ENCODE measurements around the gene DMTF1.
"Not testable (repeated sequence)": the region's sequence is repeated elsewhere in the genome, so short reads cannot be mapped to it uniquely, and the experiment has no call there.

Gene DMTF1

GRCh38 chr7:87202208-87202607 is 50.0 kb downstream of the DMTF1 start:
- DNase-seq, result no peak

GRCh38 chr7:87202705-87203104 is 50.5 kb downstream of the DMTF1 start:
- DNase-seq, result no peak

- DNase-seq, result peak in 1 of 5 experiments; percentile 34
Observed at GRCh38 chr7:87203929-87204328, 51.7 kb downstream of the DMTF1 start.

- DNase-seq, result no peak
Observed at GRCh38 chr7:87204933-87205332, 52.7 kb downstream of the DMTF1 start.

GRCh38 chr7:87205701-87206100 is 53.4 kb downstream of the DMTF1 start:
- not testable (repeated sequence) for DNase-seq

- DNase-seq, result no peak
Observed at GRCh38 chr7:87206361-87206760, 54.1 kb downstream of the DMTF1 start.

GRCh38 chr7:87209295-87209924 is 57.2 kb downstream of the DMTF1 start:
- no peak for DNase-seq

- DNase-seq, result no peak
Observed at GRCh38 chr7:87210506-87210905, 58.3 kb downstream of the DMTF1 start.

- peak in 1 of 5 experiments; percentile 61 for DNase-seq
Observed at GRCh38 chr7:87212498-87212897, 60.2 kb downstream of the DMTF1 start.

- DNase-seq, result peak in 1 of 5 experiments; percentile 20
Observed at GRCh38 chr7:87213252-87213651, 61.0 kb downstream of the DMTF1 start.

GRCh38 chr7:87213811-87214210 is 61.6 kb downstream of the DMTF1 start:
- no peak for DNase-seq

- no peak for DNase-seq
Observed at GRCh38 chr7:87215046-87215445, 62.8 kb downstream of the DMTF1 start.

GRCh38 chr7:87216701-87217508 is 64.7 kb downstream of the DMTF1 start:
- DNase-seq, result peak in 2 of 5 experiments; percentile 46 to 82

GRCh38 chr7:87217983-87218653 is 65.9 kb downstream of the DMTF1 start:
- DNase-seq, result no peak

- peak in 4 of 5 experiments; percentile 18 to 41 (median 38) for DNase-seq
Observed at GRCh38 chr7:87218796-87219544, 66.7 kb downstream of the DMTF1 start.

- DNase-seq, result peak; percentile 69 to 92 (median 84)
Observed at GRCh38 chr7:87219545-87220025, 67.3 kb downstream of the DMTF1 start, which contains the start of gene TMEM243. Gene TMEM243 (minus strand): TSS chr7:87219732. CDS start chr7:87219503, 229 bp downstream.

- peak; percentile 71 to 90 (median 76) for DNase-seq
Observed at GRCh38 chr7:87220026-87220733, 67.9 kb downstream of the DMTF1 start.

GRCh38 chr7:87220734-87221215 is 68.5 kb downstream of the DMTF1 start:
- no peak for DNase-seq

- no peak for DNase-seq
Observed at GRCh38 chr7:87223666-87224065, 71.4 kb downstream of the DMTF1 start.

- DNase-seq, result no peak
Observed at GRCh38 chr7:87225696-87226095, 73.4 kb downstream of the DMTF1 start.

GRCh38 chr7:87226495-87226894 is 74.2 kb downstream of the DMTF1 start:
- no peak for DNase-seq

GRCh38 chr7:87231258-87231657 is 79.0 kb downstream of the DMTF1 start:
- no peak for DNase-seq

Measured in T-helper 2 cell (primary cell).